ENCODE results near the gene METTL14.

- TF ChIP-seq, protein P1, sequence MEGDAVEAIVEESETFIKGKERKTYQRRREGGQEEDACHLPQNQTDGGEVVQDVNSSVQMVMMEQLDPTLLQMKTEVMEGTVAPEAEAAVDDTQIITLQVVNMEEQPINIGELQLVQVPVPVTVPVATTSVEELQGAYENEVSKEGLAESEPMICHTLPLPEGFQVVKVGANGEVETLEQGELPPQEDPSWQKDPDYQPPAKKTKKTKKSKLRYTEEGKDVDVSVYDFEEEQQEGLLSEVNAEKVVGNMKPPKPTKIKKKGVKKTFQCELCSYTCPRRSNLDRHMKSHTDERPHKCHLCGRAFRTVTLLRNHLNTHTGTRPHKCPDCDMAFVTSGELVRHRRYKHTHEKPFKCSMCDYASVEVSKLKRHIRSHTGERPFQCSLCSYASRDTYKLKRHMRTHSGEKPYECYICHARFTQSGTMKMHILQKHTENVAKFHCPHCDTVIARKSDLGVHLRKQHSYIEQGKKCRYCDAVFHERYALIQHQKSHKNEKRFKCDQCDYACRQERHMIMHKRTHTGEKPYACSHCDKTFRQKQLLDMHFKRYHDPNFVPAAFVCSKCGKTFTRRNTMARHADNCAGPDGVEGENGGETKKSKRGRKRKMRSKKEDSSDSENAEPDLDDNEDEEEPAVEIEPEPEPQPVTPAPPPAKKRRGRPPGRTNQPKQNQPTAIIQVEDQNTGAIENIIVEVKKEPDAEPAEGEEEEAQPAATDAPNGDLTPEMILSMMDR (IDR thresholded peaks at IDR 0.05) = no peak
- TF ChIP-seq POLR2A (IDR thresholded peaks at IDR 0.05) = no peak
Measured at GRCh38 chr4:118743867-118744266, 58.7 kb downstream of the METTL14 start.
